Measurements from ENCODE around the gene SF3B3.
"Not testable (repeated sequence)": the region's sequence is repeated elsewhere in the genome, so short reads cannot be mapped to it uniquely, and the experiment has no call there.

The SF3B3 gene

DNA sequence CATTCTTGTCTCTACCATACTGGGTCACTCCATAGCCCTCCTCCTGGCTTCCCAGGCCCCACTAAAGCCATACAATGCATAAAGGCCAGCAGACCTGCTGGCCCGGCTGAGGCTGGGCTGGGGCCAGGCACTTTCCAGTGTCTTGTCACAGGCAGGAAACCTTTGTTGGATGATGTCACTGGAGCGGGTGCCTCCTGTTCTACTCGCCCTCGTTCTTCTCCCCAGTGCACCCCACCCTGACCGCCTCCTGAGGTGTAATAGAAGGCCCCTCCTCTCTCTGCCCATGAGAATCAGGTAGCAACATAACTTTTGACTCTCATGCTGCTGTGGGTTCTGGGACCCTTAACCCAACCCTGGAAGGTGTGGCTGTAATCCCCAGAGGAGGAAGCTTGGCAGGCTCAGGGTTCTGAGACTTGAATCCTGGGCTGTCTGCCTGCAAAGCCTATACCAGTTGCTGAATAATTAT, 68.5 kb downstream of the SF3B3 start:
- DNase-seq, result peak; percentile 56

DNA sequence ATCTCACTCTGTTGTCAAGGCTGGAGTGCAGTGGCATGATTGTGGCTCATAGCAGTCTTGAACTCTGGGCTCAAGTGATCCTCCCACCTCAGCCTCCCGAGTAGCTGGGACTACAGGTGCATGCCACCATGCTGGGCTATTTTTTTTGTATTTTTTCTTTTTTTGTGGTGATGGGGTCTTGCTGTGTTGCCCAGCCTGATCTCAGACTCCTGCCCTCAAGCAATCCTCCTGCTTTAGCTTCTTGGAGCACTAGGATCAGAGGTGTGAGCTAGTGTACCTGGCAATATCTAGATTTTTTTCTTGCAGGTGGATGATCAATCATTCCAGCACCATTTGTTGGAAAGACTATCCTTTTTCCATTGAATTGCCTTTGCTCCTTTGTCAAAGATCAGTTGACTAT, 69.9 kb downstream of the SF3B3 start:
- DNase-seq, result no peak

DNA sequence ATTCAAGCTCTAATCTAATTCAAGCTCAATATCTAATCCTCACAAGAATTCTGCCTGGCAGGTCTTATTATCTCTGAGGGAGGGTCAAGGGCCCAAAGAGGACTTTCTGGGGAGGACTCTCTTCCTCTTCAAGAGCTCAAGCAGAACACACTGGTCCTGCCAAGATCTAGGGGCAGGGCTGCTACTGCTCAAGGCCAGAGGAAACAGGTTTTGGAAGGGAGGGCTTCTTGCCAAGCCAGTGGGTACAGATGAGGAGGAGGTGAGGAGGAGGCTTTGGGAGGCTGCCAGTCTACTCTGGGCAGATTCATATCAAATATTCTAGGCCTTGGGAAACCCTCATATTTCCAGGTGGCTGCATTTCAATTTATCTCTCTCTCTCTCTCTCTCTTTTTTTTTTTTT, 71.0 kb downstream of the SF3B3 start:
- DNase-seq, result no peak

DNA sequence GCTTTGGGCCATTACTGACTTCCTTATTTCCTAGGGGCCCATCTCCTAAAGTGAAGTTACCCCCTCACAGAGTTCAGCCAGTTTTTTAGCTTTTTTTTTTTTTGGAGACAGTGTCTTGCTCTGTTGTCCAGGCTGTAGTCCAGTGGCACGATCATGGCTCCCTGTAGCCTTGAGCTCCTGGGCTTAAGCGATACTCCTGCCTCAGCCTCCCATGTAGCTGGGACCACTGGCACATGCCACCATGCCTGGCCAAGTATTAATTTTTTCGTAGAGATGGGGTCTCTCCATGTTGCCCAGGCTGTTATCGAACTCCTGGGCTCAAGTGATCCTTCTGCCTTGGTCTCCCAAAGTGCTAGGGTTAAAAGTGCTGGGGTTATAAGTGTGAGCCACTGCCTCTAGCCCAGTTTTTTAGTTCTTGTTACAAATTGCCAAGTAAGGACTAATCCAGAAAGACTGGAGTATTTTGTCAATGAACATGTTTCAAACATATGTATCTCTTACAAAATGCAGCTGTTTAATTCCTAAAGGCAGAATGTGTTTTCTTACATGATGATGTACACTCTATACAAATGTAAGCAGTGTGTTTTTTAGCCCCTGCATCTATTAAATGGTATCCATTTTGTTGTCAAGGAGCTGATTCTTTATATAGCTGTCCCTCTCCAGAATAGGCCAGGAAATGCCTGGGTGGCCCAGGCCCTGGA, 73.7 kb downstream of the SF3B3 start:
- no peak for DNase-seq

DNA sequence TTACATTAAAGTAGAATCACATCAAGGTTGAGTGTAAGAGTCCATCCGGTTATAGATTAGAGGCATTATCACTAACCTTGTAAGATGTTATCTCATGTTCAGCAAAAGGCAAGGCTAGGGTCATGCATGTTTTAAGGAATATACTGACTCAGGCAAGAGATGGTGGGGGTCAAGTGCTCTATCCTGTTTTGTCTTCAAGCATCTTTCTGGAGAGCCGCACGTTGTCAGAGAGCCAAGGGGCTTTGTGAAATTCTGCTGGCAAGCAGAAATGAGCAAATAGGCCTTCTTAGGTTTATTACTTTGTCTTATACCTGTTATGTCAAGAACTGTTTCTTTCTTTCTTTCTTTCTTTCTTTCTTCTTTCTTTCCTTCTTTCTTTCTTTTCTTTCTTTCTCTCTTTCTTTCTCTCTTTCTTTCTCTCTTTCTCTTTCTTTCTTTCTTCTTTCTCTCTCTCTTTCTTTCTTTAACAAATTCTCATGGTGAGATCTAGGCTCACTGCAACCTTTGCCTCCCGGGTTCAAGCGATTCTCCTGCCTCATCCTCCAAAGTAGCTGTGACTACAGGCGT, 75.4 kb downstream of the SF3B3 start:
- no peak for DNase-seq

DNA sequence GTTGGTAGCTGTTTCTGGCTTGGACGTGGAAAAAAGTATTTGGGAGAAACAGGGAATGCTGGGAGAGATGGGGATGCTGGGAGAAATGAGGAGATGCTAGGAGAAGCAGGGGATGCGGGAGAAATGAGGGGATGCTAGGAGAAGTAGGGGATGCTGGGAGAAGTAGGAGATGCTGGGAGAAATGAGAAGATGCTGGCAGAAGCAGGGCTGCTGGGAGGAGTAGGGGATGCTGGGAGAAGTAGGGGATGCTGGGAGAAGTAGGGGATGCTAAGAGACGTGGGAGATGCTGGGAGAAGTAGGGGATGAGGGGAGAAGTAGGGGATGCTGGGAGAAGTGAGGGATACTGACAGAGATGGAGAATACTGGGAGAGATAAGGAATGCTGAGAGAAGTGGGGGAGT, 77.1 kb downstream of the SF3B3 start:
- no peak for DNase-seq

DNA sequence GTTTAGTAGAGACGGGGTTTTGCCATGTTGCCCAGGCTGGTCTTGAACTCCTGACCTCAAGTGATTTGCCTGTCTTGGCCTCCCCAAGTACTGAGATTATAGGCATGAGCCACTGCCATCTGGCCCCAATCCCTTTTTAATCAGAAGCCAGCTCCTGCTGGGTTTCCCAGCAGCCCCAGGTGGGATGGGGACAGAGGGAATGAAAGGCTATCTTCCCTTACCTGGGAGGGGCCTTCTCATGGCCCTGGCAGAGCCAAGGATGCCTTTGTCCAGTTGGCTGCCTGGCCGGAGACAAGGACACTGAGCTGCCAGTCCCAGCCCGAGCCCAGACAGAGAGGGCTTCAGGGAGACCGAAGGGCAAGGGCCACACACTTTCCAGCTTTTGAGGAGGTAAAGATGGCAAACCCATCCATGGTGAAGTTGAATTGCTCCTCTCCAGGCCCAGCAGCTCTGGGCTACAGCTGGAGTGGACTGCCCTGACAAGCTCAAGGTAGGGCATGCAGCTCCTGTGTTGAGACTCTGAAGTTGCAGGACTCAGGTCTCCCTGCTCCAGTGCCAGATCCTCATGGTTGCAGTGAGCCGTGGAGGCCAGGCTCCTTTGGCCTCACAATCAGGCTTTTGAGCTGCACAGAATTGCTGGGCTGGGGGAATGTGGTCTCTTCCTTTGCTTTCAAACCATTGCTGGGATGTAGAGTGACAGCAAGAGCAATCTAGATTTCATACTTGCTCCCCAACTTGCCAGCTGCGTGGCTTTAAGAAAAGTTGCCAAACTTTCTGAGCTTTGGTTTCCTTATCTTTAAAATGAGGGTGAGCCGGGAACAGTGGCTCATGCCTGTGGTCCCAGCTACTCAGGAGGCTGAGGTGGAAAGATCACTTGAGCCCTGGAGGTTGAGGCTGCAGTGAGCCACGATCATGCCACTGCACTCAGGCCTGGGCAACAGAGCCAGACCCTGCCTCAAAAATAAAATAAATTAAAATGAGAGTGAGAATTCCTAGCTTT, 78.3 kb downstream of the SF3B3 start:
- no peak for DNase-seq

DNA sequence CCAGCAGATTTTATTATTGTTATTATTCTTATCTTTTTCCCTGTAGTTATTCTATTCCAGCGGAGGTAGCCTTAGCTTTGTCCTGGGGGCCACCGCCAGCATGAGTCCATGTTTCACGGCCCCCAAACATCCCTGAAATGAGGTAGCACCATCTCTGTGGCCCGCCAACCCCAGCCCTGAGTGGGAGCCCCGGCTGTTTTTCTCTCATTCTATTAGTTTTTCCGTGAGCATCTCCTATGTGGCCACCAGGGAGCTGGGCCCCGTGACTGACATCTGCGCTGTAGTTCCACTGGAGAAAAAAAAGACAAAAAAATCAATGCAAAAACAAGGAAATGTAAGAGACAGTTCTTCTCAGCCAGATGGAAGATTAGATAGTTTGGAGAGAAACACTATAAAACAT, 79.2 kb downstream of the SF3B3 start:
- no peak for DNase-seq

DNA sequence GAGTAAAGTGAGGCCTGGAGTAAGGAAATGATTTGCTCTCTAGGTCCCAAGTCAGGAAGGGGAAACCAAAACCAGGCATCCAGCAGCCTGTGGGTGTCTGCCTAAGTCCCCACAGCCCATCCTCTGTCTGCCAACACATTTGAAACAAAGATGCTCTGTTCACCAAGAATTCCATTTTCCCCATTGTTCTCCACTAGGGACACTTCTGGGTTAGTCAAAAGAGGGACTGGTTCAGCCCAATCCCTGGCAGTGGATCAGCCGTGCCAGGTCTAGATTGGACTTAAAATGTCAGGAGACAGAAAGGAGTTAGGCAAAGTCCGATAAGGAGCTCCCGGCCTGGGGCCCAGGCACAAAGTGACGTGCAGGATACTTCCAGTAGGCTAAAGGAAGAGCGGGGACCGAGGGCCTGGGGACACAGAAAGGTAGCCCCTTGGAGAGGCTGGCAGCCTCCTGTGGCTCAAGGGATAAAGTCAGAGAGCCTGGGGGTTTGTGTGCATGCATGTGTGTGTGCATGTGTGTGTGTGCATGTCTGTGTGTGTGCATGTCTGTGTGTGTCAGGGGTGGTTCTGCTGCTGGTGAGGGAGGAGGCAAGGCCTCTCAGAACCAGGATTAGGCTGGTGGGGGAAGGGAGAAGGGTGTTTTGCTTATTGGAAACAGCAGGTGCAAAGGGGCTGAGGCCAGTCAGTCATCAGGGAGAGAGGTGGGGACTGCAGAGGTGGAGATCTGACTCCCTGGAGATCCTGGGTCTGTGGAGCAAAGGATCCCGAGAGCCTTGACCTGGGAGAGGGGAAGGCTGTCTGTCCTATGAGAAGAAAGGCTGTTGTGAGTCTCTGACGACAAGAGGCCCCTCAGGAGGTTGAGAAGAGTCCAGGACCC, 81.0 kb downstream of the SF3B3 start:
- DNase-seq, result no peak

DNA sequence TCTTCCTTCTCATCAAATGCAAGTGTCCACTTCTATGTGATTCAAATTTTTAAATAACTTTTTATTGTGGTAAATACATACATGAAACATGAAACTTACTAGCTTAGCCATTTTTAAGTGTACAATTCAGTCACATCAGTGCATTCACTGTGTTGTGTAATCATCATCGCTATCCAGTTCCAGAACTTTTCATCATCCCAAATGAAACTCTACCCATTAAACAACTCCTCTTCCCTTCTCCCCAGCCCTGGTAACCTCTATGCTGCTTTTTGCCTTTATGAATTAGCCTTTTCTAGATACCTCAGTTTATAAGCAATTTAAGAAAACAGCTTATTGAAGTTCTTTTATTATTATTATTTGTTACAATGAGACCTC, 81.7 kb downstream of the SF3B3 start:
- DNase-seq, result no peak

DNA sequence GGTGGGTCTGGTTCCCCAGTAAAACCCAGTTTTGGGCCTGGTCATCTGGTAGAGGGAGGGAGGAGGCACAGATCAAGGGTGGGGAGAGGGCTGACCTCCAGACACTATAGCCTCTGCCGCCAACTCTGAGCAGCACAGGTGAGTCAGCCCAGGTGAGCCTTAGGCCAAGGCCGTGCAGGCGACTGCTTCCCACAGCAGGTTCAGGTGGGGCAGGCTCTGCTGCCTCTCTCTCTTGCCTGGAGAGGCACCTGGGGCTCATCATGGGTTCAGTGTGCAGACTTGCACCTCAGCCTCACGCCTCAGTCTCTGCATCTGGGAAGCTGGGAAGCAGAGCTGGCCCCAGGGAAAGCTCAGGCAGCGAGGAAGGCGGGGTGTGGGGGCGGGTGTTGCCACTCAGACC, 84.9 kb downstream of the SF3B3 start:
- DNase-seq, result no peak

DNA sequence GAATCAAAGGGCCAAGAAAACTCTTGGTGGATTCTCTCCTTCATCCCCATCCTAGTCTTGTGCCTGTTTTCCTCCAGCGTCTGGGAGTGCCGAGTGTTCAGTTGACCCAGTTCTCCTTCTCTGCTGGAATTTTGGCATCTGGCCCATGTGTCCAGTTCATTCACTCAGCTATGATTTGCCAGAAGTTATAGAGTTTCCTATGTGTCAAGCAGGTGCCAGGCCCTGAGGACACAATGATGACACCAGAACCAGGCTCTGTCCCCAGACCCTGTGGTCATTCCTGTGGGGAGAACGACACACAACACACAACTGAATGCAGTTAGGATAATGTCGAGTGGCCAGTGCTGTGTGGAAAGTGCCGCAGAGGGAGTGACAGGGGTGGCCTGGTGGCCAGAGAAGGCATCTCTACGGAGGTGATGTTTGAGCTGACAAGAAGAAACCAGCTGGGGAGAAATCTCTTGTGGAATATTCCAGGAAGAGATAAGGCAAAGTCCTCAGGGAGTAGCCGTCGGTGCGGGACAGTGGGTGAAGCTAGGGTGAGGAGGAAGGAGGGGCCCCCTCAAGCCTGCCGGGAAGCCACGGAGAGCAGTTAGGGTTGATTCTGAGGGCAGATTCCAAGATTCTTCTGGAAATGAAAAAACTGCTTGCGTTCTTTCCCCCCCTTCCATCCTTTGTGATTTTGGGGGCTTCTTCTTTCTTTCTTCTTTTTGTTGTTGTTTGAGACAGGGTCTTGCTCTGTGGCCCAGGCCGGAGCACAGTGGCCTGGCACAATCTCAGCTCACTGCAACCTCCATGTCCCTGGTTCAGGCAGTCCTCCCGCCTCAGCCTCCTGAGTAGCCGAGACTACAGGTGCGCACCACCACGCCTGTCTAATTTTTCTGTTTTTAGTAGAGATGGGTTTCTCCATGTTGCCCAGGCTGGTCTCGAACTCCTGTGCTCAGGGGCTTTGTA, 86.9 kb downstream of the SF3B3 start:
- no peak for DNase-seq

DNA sequence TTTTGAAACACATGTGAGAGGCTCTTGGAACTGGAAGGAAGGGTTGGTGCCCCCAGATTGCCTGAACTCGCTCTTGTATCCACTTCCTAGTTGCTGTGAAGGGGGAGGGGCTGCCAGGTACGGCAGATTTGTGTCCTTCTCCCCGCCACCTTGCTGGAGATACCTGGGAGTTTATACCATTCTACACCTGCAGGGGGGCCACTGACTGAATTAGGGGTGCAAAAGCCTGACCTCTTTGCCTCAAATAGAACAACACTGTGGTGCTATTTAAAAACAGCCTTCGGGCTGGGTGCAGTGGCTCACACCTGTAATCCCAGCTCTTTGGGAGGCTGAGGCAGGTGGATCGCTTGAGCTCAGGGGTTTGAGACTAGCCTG, 87.6 kb downstream of the SF3B3 start:
- DNase-seq, result no peak

DNA sequence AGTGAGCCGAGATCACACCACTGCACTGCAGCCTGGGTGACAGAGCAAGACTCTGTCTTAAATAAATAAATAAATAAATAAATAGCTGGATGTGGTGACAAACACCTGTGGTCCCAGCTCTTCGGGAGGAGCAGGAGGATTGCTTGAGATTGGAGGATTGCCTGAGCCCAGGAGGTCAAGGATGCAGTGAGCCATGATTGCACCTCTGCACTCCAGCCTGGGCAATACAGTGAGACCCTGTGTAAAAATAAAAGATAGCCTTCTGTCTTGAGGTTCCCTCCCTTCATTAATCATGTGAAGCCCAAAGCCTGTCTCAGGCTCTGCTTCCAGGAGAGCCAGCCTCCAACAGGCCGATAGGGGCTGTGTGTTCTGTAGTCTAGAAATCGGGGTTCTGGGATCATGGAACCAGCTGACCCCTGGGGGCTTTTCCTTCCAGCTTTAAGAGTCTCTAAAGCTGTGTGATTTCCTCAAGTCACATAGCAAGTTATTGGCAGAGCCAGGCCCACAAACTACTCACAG, 88.2 kb downstream of the SF3B3 start:
- no peak for DNase-seq

DNA sequence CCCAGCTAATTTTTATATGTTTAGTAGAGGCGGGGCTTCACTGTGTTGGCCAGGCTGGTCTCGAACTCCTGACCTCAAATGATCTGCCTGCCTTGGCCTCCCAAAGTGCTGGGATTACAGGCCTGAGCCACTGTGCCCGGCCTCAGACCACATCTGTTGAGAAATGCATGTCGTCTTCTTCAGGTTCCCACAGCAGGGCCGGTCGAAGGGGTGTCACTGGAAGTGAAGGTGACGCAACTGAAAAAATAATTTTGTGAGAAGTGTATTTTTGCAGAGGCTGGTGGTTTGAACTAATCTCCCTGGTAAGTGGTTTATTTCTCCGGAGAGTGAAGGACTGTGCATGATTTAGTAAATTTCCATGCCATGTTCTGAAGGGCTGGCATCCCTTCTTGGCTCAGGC, 89.3 kb downstream of the SF3B3 start:
- DNase-seq, result no peak

DNA sequence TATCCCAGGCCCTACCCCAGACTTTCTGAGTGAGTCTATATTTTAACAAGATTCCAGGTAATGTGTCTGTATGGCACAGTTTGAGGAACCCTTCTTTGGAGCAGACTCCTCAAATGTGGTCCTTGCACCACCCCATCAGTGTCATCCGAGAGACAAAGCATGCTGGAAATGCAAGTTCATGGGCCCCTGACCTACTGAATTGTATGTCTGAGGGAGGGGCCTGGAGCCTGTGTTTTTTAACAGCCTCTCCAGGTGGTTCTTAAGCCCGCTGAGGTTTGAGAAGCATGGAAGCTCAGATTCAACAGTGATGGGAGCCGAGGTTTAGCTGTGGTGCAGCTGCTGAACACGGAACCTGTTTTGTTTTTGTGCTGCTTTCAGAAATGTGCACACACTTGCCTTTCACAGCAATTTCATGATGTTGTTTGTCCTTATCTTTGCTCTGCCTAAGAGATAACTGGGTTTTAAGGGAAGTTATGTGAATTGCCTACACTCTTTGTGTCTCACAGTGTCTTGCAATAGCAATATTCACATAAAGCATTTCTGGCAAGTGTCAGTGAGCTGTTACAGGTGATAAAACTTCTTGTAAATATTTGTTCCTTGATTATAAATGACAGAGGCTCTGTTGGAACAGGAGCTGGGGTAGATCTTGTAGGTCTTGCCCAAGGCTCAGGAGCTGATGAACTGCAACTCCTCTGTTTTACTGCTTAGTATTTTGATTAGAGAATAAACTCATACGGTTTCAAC, 90.8 kb downstream of the SF3B3 start:
- no peak for DNase-seq

DNA sequence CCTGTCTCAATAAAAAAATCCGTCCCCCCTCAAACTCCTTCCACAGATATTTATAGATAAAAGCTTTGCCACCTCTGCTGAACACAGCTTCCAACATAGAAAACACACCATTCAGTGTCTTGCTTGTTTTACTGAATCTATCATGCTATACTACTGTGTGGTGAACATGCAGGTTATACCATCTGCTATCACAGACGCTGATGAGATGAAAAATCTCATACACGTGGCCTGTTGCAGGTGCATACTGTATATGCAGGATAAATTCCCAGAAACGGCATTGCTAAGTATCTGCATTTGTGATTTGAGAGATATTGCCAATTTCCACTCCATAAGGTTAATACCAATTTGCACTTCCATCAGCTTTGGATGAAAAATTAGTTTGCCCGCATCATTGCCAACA, 92.3 kb downstream of the SF3B3 start:
- DNase-seq, result no peak

DNA sequence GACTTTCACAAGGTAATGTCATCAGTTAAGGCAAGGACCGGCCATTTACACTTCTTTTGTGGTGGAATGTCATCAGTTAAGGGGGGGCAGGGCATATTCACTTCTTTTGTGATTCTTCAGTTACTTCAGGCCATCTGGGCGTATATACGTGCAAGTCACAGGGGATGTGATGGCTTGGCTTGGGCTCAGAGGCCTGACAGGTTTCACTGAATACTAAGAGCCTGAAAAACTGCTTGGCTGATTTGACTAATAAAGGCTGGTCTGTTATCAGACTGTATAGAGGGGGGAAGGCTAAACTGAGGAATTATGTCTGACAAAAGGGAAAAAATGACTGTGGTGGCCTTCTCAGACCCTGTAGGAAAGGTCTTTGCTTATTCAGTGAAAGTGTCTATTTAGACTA, 98.2 kb downstream of the SF3B3 start:
- DNase-seq, result not testable (repeated sequence)

Data from femur (tissue), 1 donor.